Upper lobe of right lung (tissue), 1 donor: ENCODE measurements around the gene INHBE. TPM values are rescaled to one million over a fixed set of nuclear protein-coding genes. Genes with fewer than 3 reads are reported as not detected.
"Not testable (repeated sequence)": the region's sequence is repeated elsewhere in the genome, so short reads cannot be mapped to it uniquely, and the experiment has no call there.

Experiments
- ATAC-seq: fragments of 200-7000 bp; cut with Tn5 transposase; one replicate; pipeline ENCODE4 v1.9.1; 2020; ENCODE audit warnings: mild to moderate bottlenecking, moderate library complexity
- DNase-seq: peaks from one replicate; pipeline ENCODE4 v3.0.0-alpha.2; 2020
- H3K27ac ChIP-seq: fragments of 200-600 bp; one replicate; pipeline ENCODE4 v1.8.0; 2022
- H3K27me3 ChIP-seq: fragments of 200-600 bp; one replicate; pipeline ENCODE4 v1.8.0; 2022; ENCODE audit warnings: mild to moderate bottlenecking
- H3K36me3 ChIP-seq: fragments of 200-600 bp; one replicate; pipeline ENCODE4 v1.8.0; 2022
- H3K4me1 ChIP-seq: fragments of 200-600 bp; one replicate; pipeline ENCODE4 v1.8.0; 2022
- H3K4me3 ChIP-seq: fragments of 200-600 bp; one replicate; pipeline ENCODE4 v1.8.0; 2022; ENCODE audit warnings: mild to moderate bottlenecking
- H3K9me3 ChIP-seq: fragments of 200-600 bp; one replicate; pipeline ENCODE4 v1.8.0; 2022
- intact Hi-C: fragments of 100-400 bp; cut with DNase I; formaldehyde crosslinking; loops from one replicate; pipeline ENCODE4 v1.11.0; 2022
- total RNA-seq: library from RNA; stranded (reverse); fragmentation: NEBNext Ultra II Directional; extraction: Animal tissue kit (Norgen Biotek cat#: 25700); gene quantifications from one replicate; pipeline ENCODE4 v1.2.1, GENCODE V29; 2021
- TF ChIP-seq, protein P1 (sequence below): fragments of 200-600 bp; IDR thresholded peaks from one replicate; pipeline ENCODE4 v1.8.0; 2022; ENCODE audit warnings: antibody characterized with exemption
- donor health status: DM: no; HTN: yes; CAD: no; lungs with severe emphysema.

INHBE gene
- total RNA-seq, 1 donor from 2014 or later = not detected

DNA sequence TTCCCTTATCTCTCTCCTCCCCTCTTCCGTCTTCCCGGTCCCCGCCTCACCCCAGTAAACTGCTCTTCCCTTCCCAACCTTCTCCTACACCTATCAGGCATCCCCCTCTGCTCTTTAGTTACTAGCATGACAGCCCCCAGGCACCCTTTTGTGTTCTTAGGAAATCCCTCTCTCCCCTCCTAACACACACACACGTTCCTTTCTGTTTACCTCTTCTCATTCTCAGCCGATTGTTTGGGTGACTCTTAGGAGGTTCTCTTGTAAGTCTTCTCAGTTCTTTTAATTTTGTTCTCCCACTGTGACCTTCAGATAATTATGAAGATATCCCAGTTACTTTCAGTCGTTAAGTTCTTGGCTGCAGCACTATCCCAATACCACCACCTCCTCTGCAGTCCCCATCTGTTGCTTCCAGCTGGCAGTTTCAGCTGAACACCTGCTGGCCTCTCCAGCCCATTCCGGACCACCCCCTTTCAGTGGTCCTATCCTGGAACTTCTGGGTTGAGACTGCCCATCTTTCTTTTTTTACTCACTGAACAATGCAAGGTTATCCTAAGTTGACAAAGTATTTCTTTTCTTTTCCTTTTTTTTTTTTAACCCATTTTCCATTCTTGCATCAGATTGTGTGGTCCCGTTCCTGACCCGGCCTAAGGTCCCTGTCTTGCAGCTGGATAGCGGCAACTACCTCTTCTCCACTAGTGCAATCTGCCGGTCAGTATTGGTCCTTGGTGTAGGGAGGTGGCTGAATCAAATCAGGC is 33.5 kb downstream of the INHBE start:
- TF ChIP-seq, protein P1, sequence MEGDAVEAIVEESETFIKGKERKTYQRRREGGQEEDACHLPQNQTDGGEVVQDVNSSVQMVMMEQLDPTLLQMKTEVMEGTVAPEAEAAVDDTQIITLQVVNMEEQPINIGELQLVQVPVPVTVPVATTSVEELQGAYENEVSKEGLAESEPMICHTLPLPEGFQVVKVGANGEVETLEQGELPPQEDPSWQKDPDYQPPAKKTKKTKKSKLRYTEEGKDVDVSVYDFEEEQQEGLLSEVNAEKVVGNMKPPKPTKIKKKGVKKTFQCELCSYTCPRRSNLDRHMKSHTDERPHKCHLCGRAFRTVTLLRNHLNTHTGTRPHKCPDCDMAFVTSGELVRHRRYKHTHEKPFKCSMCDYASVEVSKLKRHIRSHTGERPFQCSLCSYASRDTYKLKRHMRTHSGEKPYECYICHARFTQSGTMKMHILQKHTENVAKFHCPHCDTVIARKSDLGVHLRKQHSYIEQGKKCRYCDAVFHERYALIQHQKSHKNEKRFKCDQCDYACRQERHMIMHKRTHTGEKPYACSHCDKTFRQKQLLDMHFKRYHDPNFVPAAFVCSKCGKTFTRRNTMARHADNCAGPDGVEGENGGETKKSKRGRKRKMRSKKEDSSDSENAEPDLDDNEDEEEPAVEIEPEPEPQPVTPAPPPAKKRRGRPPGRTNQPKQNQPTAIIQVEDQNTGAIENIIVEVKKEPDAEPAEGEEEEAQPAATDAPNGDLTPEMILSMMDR = no peak
- no peak for ATAC-seq
- Histone ChIP-seq H3K9me3 (no peaks in the 10 kb centered on the region), H3K4me1 (peaks cover 8% of the 10 kb centered on the region), H3K27ac (peak overlapping the region; percentile 71), H3K36me3 (peaks cover 39% of the 10 kb centered on the region), H3K4me3 (peak overlapping the region; percentile 87), H3K27me3 (no peaks in the 10 kb centered on the region)
- no peak for DNase-seq
- intact Hi-C loops = no loop called here

DNA sequence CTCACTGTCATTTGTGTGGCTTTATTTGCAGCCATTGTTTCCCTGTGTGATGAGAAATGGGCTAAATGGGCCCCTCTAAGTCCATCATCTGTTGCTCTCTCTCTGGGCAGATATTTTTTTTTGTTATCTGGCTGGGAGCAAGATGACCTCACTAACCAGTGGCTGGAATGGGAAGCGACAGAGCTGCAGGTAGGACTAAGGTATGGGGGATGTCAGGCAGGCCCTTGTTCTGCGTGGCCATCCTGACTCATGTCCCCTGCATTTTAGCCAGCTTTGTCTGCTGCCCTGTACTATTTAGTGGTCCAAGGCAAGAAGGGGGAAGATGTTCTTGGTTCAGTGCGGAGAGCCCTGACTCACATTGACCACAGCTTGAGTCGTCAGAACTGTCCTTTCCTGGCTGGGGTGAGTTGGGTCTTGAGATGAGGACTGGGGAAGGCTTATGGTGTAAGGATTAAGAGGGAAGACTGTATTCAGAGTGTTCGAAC is 34.1 kb downstream of the INHBE start:
- no peak overlapping the region for H3K27ac ChIP-seq
- peak overlapping the region; percentile 87 for H3K4me3 ChIP-seq
- intact Hi-C loops = no loop called here

GRCh38 chr12:57490126-57490525 is 35.0 kb downstream of the INHBE start:
- Histone ChIP-seq H3K4me3 (no peak overlapping the region), H3K36me3 (peaks cover 42% of the 10 kb centered on the region), H3K27ac (no peak overlapping the region), H3K9me3 (no peaks in the 10 kb centered on the region), H3K4me1 (peaks cover 8% of the 10 kb centered on the region), H3K27me3 (no peaks in the 10 kb centered on the region)
- TF ChIP-seq, protein P1 = no peak
- ATAC-seq (no peak), DNase-seq (no peak)
- intact Hi-C loops = no loop called here

More for the DNA sequence above, 34.1 kb downstream of the INHBE start:
- TF ChIP-seq, protein P1 = no peak
- Histone ChIP-seq H3K9me3 (no peaks in the 10 kb centered on the region), H3K36me3 (peaks cover 42% of the 10 kb centered on the region), H3K27me3 (no peaks in the 10 kb centered on the region), H3K4me1 (peaks cover 8% of the 10 kb centered on the region)
- DNase-seq (no peak), ATAC-seq (no peak)

- H3K4me3 ChIP-seq = no peak overlapping the region
- H3K9me3 ChIP-seq = no peaks in the 10 kb centered on the region
- intact Hi-C loops = no loop called here
- DNase-seq (no peak), ATAC-seq (no peak)
- TF ChIP-seq, protein P1 = no peak
- H3K27me3 ChIP-seq = no peaks in the 10 kb centered on the region
- peaks cover 8% of the 10 kb centered on the region for H3K4me1 ChIP-seq
- H3K36me3 ChIP-seq = peaks cover 44% of the 10 kb centered on the region
- H3K27ac ChIP-seq = no peak overlapping the region
Measured at GRCh38 chr12:57491393-57492280, 36.5 kb downstream of the INHBE start.

DNA sequence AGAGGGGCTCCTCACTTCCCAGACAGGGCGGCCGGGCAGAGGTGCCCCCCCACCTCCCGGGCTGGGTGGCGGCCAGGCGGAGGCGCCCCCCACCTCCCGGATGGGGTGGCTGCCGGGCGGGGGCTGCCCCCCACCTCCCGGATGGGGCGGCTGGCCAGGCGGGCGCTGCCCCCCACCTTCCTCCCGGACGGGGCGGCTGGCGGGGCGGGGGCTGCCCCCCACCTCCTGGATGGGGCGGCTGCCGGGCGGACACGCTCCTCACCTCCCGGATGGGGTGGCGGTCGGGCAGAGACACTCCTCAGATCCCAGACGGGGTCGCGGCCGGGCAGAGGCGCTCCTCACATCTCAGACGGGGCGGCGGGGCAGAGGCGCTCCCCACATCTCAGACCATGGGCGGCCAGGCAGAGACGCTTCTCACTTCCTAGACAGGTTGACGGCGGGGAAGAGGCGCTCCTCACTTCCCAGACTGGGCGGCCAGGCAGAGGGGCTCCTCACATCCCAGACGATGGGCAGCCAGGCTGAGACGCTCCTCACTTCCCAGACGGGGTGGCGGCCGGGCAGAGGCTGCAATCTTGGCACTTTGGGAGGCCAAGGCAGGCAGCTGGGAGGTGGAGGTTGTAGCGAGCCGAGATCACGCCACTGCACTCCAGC is 40.1 kb downstream of the INHBE start:
- H3K36me3 ChIP-seq = peaks cover 62% of the 10 kb centered on the region
- DNase-seq, H3K4me3 ChIP-seq, ATAC-seq, intact Hi-C loops, H3K27ac ChIP-seq, H3K27me3 ChIP-seq, H3K9me3 ChIP-seq, H3K4me1 ChIP-seq: not testable (repeated sequence)
